ENCODE data around the gene ZNF385A. TPM values are rescaled to one million over a fixed set of nuclear protein-coding genes. Genes with fewer than 3 reads are reported as not detected.

The ZNF385A gene
- total and polyA plus RNA-seq, 9 of the 15 experiments (the other 6 are each of a cell fraction or from before 2014, with no cell fraction given) = 1.0 to 111 (median 7.7) TPM

GRCh38 chr12:54416687-54417603, 32.4 kb upstream of the ZNF385A start (continued):
- TF ChIP-seq FOXA3 (CRISPR knock-in tag; conservative IDR thresholded peaks at IDR 0.05 in 1 of 2, IDR thresholded peaks at IDR 0.05 in 1 of 2) = no peak
- no peak for TF ChIP-seq TBP (optimal IDR thresholded peaks at IDR 0.05; ENCODE audit: low read depth, low read length)
- TF ChIP-seq LARP7 (IDR thresholded peaks at IDR 0.05) = 0 out of 2 replicates have a peak, but pooled peaks have one; percentile 36
- TF ChIP-seq ZNF239 (CRISPR knock-in tag; IDR thresholded peaks at IDR 0.05) = no peak
- TF ChIP-seq CCAR2 (IDR thresholded peaks at IDR 0.05; ENCODE audit: low read depth, low read length) = no peak
- no peak for TF ChIP-seq MAFF (IDR thresholded peaks at IDR 0.05; ENCODE audit: low read length)
- peak; percentile 68; the same call in 1 of the 2 replicates for TF ChIP-seq ATF4 (CRISPR knock-in tag; IDR thresholded peaks at IDR 0.05)
- TF ChIP-seq ASH1L (IDR thresholded peaks at IDR 0.05; ENCODE audit: borderline replicate concordance, low read depth, partially characterized antibody) = no peak
- TF ChIP-seq BRCA1 (IDR thresholded peaks at IDR 0.05) = no peak
- no peak for TF ChIP-seq BRCA1 (CRISPR knock-in tag; IDR thresholded peaks at IDR 0.05)
- TF ChIP-seq RBM22 (IDR thresholded peaks at IDR 0.05; ENCODE audit: low read depth, low read length, poor library complexity, severe bottlenecking) = no peak
- no peak for TF ChIP-seq ZBTB17 (CRISPR knock-in tag; IDR thresholded peaks at IDR 0.05)
- no peak for TF ChIP-seq SRSF9 (IDR thresholded peaks at IDR 0.05; ENCODE audit: borderline replicate concordance, low read depth, low read length)
- no peak for TF ChIP-seq TSHZ1 (CRISPR knock-in tag; IDR thresholded peaks at IDR 0.05)
- no peak for TF ChIP-seq ZMIZ1 (IDR thresholded peaks at IDR 0.05; ENCODE audit: low read depth in 2 of 2, low read length in 2 of 2)
- TF ChIP-seq TFAM (CRISPR knock-in tag; conservative IDR thresholded peaks at IDR 0.05) = no peak
- TF ChIP-seq C11orf30 (IDR thresholded peaks at IDR 0.05; ENCODE audit: low read depth) = no peak
- TF ChIP-seq LCOR (CRISPR knock-in tag; IDR thresholded peaks at IDR 0.05) = no peak
- no peak for TF ChIP-seq RBM39 (optimal IDR thresholded peaks at IDR 0.05; ENCODE audit: low read depth, low read length)
- TF ChIP-seq ZC3H11A (IDR thresholded peaks at IDR 0.05; ENCODE audit: low read depth, low read length) = no peak
- no peak for TF ChIP-seq RBFOX2 (IDR thresholded peaks at IDR 0.05; ENCODE audit: low read depth, low read length)
